HG03432 (cell line): Measurements from ENCODE around the gene DNASE2B.
"Not testable (repeated sequence)": the region's sequence is repeated elsewhere in the genome, so short reads cannot be mapped to it uniquely, and the experiment has no call there.

Experiments
- ATAC-seq: cut with Tn5 transposase; IDR thresholded peaks from one replicate; pipeline ENCODE4 v1.9.1; 2021; ENCODE audit warnings: mild to moderate bottlenecking, moderate library complexity; ENCODE audit not compliant: unreplicated experiment

The DNASE2B gene

DNA sequence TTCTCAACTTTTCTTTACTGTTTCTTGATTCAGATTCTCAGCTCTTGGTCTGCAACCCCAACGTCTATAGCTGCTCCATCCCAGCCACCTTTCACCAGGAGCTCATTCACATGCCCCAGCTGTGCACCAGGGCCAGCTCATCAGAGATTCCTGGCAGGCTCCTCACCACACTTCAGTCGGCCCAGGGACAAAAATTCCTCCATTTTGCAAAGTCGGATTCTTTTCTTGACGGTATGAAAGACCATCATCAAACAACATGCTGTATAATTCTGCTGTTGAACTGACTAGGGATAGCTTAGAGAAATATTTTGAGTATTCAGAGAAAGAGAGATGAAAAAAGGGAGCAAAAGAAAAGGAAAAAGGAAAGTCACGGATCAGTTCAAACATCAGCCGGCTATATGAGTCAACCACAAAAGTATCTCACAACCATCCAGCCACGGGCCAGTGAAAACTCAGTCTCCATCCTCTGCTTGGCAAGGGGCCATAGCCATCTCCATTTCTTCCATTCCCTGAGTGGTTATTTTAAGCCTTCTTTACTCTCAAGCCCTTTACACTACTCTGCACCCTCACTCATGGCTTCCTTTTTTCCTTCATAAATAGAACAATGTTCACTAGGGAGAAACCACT is 14.1 kb downstream of the DNASE2B start:
- no peak for ATAC-seq

DNA sequence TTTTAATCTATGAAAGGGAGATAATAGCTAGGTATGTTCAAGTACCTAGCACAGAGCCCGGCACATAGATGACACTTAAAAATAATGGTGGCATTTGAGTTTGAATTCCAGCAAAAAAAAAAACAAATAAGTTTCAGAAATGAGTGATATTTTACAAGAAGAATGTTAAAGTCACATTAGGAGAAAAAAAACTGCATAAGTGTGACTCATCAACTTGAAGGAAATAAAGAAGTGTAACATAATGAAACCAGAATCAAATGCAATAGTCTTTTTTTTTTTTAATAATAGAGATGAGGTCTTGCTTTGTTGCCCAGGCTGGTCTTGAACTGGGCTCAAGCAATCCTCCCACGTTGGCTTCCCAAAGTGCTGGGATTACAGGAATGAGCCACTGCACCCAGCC is 17.1 kb downstream of the DNASE2B start:
- ATAC-seq = no peak

DNA sequence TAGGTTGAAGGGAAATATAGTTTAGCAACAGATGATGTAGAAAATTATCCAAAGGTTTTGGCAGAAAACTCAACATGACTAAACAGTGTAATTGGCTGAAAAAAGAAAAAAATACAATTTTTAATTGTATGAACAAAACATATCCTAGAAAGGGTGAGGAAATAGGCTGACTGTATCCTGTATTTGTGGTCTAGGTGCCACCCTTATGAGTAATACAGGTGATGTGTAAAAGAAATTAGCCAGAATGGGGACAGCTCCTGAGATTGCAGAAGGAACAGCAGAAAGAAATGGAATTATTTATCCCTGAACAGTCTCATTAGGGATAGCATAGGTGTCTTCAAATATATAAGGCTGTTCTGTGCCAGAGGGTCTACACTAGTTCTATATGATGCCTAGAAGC is 24.6 kb downstream of the DNASE2B start:
- no peak for ATAC-seq

DNA sequence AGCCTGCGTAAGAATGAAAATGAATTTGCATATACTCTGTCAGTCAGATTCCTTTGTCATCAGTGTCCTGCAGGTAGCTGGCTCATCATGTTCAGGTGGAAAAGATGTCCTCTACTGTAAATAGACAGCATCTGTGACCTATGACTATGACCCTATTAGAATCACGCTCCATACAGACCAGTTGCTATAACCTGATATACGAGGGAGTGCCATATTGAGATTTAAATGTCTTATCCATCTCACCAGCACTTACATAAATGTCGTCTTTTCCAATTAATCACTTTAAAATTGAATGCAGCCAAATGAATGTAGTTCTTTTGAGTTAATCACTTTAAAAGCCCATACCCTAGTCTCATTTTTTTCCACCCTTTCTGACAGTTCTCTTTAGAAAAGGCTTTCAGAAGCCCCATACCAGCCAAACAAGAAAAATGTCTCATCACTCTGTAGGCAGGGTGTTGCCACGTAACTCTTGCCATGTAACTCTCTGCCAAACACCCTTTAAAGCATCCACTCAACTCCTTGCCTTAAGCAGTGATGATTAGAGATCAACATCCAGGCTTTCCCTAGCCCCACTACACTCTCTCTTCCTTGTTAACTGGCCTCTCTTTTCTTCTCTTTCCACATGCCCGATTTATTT is 26.3 kb downstream of the DNASE2B start:
- no peak for ATAC-seq

DNA sequence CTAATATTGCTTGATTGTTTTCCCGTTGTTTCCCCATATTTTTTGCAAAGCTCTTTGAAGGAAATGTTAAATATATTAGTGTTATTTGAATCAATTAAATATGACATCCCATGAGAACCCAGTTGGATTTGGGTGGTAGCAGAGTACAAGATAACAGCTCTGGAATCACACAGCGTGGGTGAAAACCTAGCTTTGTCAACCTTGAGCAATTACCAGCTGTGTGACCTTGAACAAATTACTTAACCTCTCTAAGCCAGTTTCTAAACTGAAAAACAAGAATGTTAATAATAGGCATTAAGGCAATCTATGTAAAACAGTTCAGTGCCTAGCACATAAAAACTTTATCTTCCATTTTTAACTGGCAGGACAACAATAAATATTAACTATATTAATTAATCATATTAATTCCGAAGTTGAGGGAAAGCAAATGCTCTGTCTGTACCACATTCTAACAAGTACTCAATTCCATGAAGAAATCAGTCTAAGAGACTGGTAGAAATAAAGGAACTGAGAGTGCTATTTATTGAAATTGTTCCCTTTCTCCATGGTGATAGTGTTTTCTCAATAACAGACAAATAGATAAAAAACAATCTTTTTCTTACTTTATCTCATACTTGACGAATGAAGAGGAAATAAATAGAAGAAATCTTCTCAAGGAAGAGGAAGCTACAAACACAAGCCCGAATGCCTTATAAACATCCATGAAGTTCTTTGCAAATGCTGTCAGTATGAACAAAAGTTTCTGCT is 27.0 kb downstream of the DNASE2B start:
- ATAC-seq = no peak

DNA sequence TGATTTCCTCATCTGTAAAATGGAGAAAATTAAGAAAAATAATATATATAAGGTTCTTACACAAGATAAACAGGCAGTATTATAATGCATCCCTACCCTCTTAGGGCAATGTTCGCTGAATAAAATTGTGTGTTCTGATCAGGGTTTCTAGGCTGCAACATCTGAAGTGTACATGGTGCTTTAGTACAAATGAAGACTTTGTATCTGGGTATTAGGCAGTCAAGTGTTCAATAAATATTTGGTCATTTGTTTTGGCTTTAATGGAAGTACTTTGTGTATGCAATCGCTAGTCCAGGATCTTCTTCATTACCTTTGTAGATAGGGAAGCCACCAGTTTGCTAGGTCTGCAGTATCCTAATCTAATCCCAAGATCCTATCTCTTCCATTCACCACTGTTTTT is 28.1 kb downstream of the DNASE2B start:
- no peak for ATAC-seq

DNA sequence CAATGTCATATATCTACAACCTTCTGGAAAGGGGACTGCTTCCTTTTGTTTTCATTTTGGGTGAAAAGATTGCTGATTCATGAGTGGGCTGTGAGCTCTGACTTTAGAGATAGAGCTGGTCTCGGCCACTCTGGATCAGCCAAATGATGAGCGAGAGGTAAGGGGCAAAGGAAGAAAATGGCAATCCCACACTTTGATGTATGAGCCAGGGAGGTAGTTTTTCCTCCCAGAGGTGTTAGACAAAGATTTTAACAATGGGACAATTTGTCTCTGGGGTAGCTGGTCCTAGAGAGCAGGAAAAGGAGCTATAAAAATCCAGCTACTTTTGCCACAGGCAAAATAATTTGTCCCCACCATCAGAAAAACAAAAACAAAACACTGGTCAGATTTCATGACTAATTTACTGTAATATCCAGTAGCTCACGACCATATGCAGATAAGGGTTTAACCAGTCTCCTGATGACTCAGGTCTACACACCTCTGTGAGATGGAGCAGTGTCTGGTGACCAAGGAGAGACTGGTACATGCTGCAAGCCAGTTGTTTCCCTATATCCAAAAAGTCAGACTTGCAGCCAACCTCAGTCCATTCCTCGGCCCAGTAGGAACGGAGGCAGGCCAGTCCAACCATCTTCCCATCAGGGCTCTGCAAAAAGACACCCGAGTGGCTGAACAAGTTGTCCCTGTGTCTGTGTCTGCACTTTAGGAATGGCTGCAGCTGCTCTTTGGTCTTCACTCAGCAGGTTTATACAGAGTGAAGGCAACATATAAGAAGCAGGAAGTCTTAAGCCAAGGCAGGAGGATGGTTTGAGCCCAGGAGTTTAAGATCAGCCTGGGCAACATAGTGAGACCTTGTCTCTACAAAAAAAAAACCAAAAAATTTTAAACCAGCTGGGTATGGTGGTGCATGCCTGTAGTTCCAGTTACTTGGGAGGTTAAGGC is 29.2 kb downstream of the DNASE2B start:
- no peak for ATAC-seq

DNA sequence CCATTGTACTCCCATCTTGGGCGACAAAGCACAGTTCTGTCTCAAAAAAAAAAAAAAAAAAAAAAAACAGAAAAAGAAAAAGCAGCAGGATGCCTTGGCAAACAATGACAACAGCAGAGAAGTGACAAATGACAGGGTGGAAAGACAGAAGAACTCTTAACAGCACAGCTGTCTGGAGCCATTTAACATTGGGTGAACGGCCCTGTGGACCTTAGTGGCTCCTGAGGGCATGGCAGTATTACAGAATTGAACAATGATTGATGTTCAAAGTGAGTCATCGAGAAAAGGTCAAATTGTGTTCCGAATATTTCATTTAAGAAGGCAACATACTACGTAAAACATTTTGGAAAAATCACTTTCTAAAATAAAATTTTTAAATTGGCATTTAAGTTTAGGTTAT is 30.0 kb downstream of the DNASE2B start:
- ATAC-seq = no peak

DNA sequence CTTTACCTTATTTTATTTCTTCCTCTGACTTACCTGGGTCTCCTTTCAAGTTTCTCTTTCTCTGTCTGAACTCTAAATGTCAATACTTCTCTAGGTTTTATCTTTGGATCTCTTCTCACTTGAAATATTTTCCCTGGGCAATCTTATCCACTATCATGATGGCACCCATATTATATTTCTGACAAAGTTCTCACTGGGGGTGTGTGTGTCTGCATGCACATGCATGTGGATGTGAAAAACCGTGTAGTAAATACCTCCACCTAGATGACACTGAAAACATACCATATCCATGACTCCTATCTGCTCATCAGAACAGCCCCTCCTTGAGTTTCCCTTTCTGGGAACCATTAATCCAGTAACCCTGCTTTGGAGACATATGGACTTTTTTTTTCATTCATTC is 30.9 kb downstream of the DNASE2B start:
- no peak for ATAC-seq

DNA sequence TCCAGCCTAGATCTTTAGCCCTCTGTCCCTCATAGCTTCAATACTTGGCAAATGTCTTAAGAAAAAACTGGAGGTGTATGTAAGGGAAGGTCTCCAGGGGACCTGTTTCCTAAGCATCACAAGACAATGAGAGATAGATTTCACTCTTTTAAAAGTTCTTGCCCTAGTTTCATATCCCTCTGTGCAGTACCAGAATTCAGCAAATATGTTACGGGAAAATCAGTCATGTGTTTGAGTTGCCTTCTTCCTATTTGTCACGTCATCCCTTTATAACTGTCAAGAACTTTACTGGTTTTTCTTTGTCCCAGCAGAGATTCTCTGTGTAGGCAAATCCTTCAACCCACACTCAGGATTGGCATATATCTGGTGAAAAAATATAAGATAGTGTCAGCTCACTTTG is 32.3 kb downstream of the DNASE2B start:
- ATAC-seq = no peak

DNA sequence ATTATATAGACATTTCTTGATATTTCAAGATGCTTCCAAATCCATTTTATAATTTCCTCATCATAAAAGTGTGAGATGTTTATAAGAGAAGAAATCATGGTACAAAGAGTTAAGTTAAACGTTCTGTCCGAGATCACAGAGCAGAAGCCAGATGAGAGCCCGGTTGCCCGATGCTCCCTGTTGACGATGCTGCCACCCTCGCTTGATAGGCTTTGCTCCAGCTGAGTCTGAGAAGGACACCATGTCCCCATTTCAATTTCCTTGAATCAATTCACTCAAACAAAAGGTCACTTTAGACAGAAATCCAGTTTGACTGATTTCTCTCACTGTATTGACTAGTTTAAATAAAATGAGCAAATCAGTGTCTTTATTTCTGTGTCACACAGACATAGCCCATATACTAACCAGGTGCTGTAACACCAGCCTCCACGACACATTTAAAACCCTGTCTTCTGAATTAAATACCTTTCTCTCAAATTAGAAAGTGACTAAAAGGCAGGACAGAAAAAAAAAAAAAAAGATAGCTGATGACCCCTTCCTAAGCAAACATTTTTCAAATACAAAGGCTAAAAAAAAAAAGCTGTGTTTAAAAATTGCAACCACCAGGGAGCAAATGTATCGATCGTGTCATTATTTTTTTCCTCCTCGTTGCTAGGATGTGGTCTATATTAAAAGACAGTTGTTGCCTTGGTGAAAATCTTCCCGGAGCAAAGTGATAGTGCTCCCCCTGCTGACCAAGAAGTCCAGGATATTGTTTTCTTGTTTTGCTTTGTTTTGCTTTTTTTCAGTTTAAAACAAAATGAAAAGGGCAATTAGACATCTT is 35.2 kb downstream of the DNASE2B start:
- ATAC-seq = peak; percentile 70

DNA sequence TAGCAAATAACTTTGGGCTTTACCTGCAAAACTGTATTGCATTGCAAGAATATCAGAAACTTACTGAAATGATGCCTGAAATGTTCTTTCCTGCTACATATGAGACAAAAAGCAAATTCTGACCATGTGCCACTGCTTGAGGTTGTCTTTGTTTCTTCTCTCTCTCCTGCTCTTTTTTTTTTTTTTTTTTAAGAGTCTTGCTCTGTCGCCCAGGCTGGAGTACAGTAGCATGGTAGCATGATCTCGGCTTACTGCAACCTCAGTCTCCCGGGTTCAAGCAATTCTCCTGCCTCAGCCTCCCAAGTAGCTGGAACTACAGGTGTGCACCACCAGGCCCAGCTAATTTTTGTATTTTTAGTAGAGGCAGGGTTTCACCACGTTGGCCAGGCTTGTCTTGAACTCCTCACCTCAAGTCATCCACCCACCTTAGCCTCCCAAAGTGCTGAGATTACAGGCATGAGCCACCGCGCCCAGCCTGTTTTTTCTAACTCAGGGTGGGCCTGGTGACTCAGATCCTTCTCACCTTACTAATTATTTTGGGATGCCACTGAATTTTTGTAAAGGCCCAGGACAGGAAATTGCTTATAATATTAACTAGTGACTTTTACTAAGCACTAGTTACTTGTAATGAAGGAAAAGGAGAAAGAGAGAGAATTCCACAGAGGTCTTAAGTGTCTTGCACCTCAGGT is 35.9 kb downstream of the DNASE2B start:
- no peak for ATAC-seq

DNA sequence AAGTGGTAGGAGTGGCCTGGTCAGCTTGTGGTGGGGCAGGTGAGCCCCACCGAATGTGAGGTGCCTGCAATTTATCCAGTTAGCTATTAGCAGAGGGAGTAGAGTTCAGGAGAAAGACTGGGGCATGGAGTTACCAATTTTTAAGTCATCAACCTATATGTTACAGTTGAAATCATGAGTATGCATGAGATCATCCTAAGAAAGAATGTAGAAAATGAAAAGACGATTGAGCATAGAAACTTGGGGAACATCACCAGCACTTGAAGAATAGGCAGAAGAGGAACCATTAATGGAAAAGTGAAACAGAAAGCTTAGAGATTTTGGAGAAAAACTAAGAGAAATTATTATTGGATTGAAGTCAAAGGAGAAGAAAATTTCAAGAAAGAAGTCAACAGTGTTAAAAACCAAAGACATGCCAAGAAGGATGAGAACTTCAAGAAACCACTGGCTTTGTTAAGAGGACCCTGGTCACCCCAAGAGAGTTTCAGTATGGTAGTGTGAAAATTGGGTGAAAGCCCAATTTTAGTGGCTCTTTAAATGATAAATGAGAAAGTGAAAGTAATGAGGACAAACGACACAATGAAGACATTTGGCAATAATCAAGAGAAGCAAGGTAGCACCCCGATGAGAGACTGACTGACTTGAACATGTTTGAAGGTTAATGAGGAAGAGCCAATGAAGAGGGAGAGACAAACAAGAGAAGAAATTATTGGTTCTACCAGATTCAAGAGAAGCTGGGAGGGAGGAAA is 36.7 kb downstream of the DNASE2B start:
- ATAC-seq = peak; percentile 42

DNA sequence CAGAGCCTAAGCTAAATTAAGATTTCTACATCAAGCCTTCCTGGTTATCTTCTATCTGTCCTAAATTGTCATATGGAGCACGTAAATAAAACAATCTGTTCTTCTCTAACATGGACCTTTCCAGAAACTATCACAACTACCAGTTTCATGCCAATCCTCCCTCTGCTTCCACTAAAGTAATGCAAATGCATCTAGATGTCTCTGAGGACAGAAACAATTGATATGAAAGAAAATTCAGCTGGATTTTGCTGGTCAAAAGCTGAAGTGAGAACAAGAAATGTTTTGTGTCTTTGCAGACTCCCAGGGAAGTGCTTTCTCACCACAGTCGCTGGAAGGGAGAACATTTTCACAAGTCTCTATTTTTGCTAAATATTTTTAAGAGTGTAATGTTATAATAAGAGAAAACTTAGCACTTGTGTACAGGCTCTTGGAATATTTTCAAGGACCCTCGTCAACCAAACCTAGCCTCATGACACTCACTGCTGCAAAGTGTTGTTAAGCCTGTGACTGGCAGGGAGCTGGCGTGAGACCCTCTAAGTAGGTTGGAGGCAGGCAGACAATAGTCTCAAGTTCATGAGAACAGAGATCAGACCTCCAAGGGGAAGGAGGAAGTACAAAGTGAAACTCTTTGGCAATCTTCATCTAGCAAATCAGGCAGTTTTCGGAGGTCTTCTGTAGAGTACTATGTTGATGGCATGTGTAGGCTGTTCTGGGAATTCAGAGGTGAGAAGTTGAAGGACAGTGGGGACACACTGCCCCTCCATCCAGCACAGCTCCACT is 38.8 kb downstream of the DNASE2B start:
- ATAC-seq = peak; percentile 49

DNA sequence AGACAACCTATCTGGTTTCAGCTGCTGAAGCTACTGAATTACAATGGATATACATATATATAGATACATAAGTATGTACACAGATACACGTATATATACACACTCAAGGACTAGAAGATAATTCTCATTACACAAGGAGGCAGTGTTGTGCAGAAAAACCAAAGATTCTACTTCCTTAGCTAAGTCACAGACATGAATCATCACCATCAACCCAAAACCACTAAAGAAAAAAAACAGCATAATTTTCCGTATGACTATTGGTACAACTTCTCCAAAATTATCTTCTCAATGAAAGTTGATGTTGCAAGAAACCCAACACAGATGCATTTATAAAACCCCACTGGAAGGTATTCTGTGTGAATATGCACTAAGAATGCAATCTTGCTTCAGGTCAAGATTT is 44.0 kb downstream of the DNASE2B start:
- peak; percentile 98 for ATAC-seq

DNA sequence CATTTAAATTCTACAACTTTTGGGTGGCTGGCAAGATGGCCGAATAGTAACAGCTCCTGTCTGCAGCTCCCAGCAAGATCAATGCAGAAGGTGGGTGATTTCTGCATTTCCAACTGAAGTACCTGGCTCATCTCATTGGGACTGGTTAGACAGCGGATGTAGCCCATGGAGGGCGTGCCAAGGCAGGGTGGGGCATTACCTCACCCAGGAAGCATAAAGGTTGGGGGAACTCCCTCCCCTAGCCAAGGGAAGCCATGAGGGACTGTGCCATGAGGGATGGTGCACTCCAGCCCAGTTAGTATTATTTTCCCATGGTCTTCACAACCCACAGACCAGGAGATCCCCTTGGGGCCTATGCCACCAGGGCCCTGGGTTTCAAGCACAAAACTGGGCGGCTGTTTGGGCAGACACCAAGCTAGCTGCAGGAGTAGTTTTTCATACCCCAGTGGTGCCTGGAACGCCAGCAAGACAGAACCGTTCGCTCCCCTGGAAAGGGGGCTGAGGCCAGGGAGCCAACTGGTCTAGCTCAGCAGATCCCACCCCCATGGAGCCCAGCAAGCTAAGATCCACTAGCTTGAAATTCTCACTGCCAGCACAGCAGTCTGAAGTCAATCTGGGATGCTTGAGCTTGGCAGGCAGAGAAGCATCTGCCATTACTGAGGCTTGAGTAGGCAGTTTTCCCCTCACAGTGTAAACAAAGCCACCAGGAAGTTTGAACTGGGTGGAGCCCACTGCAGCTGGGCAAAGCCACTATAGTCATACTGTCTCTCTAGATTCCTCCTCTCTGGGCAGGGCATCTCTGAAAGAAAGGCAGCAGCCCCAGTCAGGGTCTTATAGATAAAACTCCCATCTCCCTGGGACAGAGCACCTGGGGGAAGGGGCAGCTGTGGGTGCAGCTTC is 44.7 kb downstream of the DNASE2B start:
- not testable (repeated sequence) for ATAC-seq

DNA sequence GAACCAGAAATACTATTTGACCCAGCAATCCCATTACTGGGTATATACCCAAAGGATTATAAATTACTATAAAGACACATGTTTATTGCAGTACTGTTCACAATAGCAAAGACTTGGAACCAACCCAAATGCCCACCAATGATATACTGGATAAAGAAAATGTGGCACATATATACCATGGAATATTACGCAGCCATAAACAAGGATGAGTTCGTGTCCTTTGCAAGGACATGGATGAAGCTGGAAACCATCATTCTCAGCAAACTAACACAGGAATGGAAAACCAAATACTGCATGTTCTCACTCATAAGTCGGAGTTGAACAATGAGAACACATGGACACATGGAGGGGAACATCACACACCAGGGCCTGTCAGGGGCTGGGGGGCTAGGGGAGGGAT is 50.4 kb downstream of the DNASE2B start:
- not testable (repeated sequence) for ATAC-seq
